Heart right ventricle (tissue), 16 donors: ENCODE results near the gene ZNF521. TPM values are rescaled to one million over a fixed set of nuclear protein-coding genes. Genes with fewer than 3 reads are reported as not detected.

Source experiments
- ATAC-seq, 8 donors: fragments of 200-7000 bp; cut with Tn5 transposase; one replicate each; pipeline ENCODE4 v1.9.1; 2020; ENCODE audit warnings: mild to moderate bottlenecking in 8 of 8, moderate library complexity in 8 of 8, moderate number of reproducible peaks in 1 of 8
- DNase-seq, 2 donors: peaks; one replicate each; pipeline ENCODE4 v3.0.0-alpha.2; 2020
- H3K27ac ChIP-seq, 10 donors: fragments of 200-600 bp; sonication (generic) in 2 of 10; one replicate each; pipeline versions ENCODE4 v1.5.0 to v1.8.0; 2020 to 2022; ENCODE audit warnings: mild to moderate bottlenecking in 3 of 10
- H3K27me3 ChIP-seq, 7 donors: fragments of 200-600 bp; one replicate each; pipeline ENCODE4 v1.8.0; 2021 to 2022; ENCODE audit warnings: mild to moderate bottlenecking in 2 of 7
- H3K36me3 ChIP-seq, 9 donors: fragments of 200-600 bp; sonication (generic) in 1 of 9; one replicate each; pipeline versions ENCODE4 v1.5.0 to v1.8.0; 2020 to 2022; ENCODE audit warnings: mild to moderate bottlenecking in 2 of 9
- H3K4me1 ChIP-seq, 9 donors: fragments of 200-600 bp; sonication (generic) in 1 of 9; one replicate each; pipeline versions ENCODE4 v1.5.0 to v1.8.0; 2020 to 2022; ENCODE audit warnings: mild to moderate bottlenecking in 4 of 9
- H3K4me3 ChIP-seq, 10 donors: fragments of 200-600 bp; sonication (generic) in 2 of 10; one replicate each; pipeline versions ENCODE4 v1.5.0 to v1.8.0; 2020 to 2022; ENCODE audit warnings: mild to moderate bottlenecking in 7 of 10, moderate library complexity in 2 of 10
- H3K9me3 ChIP-seq, 11 donors: fragments of 200-600 bp in 10 of 11; sonication (generic) in 2 of 11; one replicate each; pipeline versions ENCODE4 v1.5.0 to v1.8.0; 2013 to 2022; ENCODE audit warnings: mild to moderate bottlenecking in 2 of 11, control low read depth in 1 of 11, moderate library complexity in 1 of 11
- WGBS, 2 donors: extraction: QIAGEN DNeasy Blood & Tissue Kit; methylation state at CpG; one replicate each; pipeline ENCODE4 v1.1.7; 2013; ENCODE audit warnings: inconsistent platforms in 1 of 2; 5-methylcytosine and 5-hydroxymethylcytosine counted together
- intact Hi-C, 10 donors: fragments of 100-400 bp; cut with DNase I; formaldehyde crosslinking; loops; one replicate each; pipeline versions ENCODE4 v1.11.1 to v1.14.2; 2022
- polyA plus RNA-seq, 2 donors: library from polyadenylated mRNA; stranded (reverse); fragments of 200-250 nt; gene quantifications; one replicate each; pipeline ENCODE4 v1.2.3, GENCODE V29; 2013
- total RNA-seq, 10 donors: library from RNA; stranded (reverse); fragmentation: NEBNext Ultra II Directional in 3 of 10; extraction: Animal tissue kit (Norgen Biotek cat#: 25700) in 3 of 10; gene quantifications; one replicate each; pipeline versions ENCODE4 v1.2.1 to v1.2.4, GENCODE V29; 2021 to 2023
- TF ChIP-seq, protein P1 (sequence below), 9 donors: fragments of 200-600 bp; sonication (generic) in 2 of 9; IDR thresholded peaks; one replicate each; pipeline versions ENCODE4 v1.5.0 to v1.8.0; 2021 to 2022; ENCODE audit warnings: antibody characterized with exemption in 9 of 9, mild to moderate bottlenecking in 5 of 9, moderate library complexity in 1 of 9
- donor health status: Arrhythmogenic right ventricular cardiomyopathy.
- donor health status: ischemic (EF 13 %, LVEDD 7.1; RV severe dilation, severe dysfunction).
- donor health status: healthy with polysubstance abuse.
- donor health status: DM: no; HTN: yes; CAD: no.
- donor health status: DM: no; HTN: no; CAD: no.
- donor health status: ischemic (EF 25% LVEDD 6.9; RV normal size, moderate dysfunction).
- donor health status: ischemic (EF 25% LVEDD 5.7; RV mildly dilated, moderate dysfunction).
- donor health status: healthy.
- donor health status: DM: yes; HTN: yes; CAD: no.
- donor health status: Ischemic cardiomyopathy.
- donor health status: ischemic (EF 35%, LVEDD 5.7; RV mildly dilated, moderate dysfunction).
- donor health status: nonischemic (EF 11% LVEDD 7.7; RV severe dilation, severe dysfunction).
- donor health status: DM: yes; HTN: yes; CAD: no.
- donor health status: PGD.
- donor health status: ischemic (EF 29% LVEDD 5.4; RV normal size, mild dysfunction).
- donor health status: nonischemic (EF 23%, LVEDD 6.1; RV moderate dilation, normal function).

ZNF521 gene
- total and polyA plus RNA-seq, 12 donors = 3.3 to 26.4 (median 15.5) TPM

DNA sequence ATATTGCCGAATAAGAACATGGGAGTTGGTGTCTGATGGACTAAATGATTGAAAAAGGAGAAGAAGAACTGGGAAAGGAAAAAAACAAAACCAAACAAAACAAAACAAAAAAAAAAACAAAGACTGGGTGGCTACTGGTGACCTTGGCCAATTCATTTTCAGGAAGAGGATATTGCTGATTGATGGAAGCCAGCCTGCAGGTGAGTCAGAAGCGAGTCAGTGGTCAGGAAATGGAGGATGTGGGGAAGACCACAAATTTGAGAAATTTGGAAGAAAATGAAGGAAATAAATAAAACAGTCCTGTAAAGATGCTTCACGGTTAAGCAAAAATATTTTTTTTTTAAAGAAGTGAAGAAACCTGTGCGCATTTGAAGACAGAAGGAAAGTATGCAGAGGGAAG, 296.9 kb downstream of the ZNF521 start:
- no peak for ATAC-seq
- WGBS, 2 donors = 82 to 83% methylated on average over 4 of the region's 4 CpGs

GRCh38 chr18:25053466-25053865, 298.5 kb downstream of the ZNF521 start:
- TF ChIP-seq, protein P1, sequence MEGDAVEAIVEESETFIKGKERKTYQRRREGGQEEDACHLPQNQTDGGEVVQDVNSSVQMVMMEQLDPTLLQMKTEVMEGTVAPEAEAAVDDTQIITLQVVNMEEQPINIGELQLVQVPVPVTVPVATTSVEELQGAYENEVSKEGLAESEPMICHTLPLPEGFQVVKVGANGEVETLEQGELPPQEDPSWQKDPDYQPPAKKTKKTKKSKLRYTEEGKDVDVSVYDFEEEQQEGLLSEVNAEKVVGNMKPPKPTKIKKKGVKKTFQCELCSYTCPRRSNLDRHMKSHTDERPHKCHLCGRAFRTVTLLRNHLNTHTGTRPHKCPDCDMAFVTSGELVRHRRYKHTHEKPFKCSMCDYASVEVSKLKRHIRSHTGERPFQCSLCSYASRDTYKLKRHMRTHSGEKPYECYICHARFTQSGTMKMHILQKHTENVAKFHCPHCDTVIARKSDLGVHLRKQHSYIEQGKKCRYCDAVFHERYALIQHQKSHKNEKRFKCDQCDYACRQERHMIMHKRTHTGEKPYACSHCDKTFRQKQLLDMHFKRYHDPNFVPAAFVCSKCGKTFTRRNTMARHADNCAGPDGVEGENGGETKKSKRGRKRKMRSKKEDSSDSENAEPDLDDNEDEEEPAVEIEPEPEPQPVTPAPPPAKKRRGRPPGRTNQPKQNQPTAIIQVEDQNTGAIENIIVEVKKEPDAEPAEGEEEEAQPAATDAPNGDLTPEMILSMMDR (IDR thresholded peaks at IDR 0.05) = no peak
- 85 to 92% methylated on average over 6 of the region's 6 CpGs for WGBS, 2 donors
- DNase-seq (no peak), ATAC-seq (no peak)
- H3K9me3 ChIP-seq = no peaks in the 10 kb centered on the region
- no peaks in the 10 kb centered on the region for H3K36me3 ChIP-seq
- H3K27ac ChIP-seq = no peak overlapping the region
- intact Hi-C loops = no loop called here
- H3K4me3 ChIP-seq = no peak overlapping the region
- no peaks in the 10 kb centered on the region for H3K27me3 ChIP-seq
- peaks cover 0 to 5% (median 0%) of the 10 kb centered on the region in 9 donors for H3K4me1 ChIP-seq

More for the DNA sequence above, 296.9 kb downstream of the ZNF521 start:
- H3K9me3 ChIP-seq = no peaks in the 10 kb centered on the region
- no peak overlapping the region for H3K4me3 ChIP-seq
- TF ChIP-seq, protein P1 (IDR thresholded peaks at IDR 0.05) = no peak
- intact Hi-C loops = no loop called here
- H3K36me3 ChIP-seq = no peaks in the 10 kb centered on the region
- no peak overlapping the region for H3K27ac ChIP-seq
- peaks cover 0 to 5% (median 0%) of the 10 kb centered on the region in 9 donors for H3K4me1 ChIP-seq
- DNase-seq = no peak
- H3K27me3 ChIP-seq = no peaks in the 10 kb centered on the region

DNA sequence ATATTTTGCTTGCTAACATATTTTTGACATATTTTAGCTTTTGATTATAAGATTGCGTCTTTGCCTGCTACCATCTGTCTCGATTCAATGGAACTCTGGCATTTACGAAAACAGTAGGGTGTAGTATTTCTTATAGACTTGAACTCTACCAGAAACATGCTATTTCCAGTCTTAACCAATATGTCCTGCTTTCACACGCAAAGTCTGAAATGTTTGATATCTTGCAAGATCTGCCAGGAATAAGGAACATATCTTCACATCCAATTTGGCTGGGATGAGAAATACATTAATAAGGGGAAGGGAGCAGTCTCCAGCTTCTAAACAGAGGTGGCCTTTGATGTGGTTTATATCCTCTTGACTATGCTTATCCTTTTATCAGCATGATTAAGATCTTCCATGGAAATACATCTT, 299.4 kb downstream of the ZNF521 start:
- Histone ChIP-seq H3K27ac (no peak overlapping the region), H3K36me3 (no peaks in the 10 kb centered on the region), H3K4me3 (no peak overlapping the region), H3K9me3 (no peaks in the 10 kb centered on the region), H3K4me1 (peaks cover 0 to 5% (median 0%) of the 10 kb centered on the region in 9 donors), H3K27me3 (no peaks in the 10 kb centered on the region)
- DNase-seq (no peak), ATAC-seq (no peak)
- WGBS, 2 donors = 94 to 95% methylated on average over 4 of the region's 4 CpGs
- TF ChIP-seq, protein P1 (IDR thresholded peaks at IDR 0.05) = no peak
- intact Hi-C loops = no loop called here

GRCh38 chr18:25050605-25051004, 301.4 kb downstream of the ZNF521 start:
- WGBS, 2 donors = 95 to 96% methylated on average over 6 of the region's 6 CpGs
- Histone ChIP-seq H3K9me3 (no peaks in the 10 kb centered on the region), H3K4me3 (no peak overlapping the region), H3K27ac (no peak overlapping the region), H3K36me3 (no peaks in the 10 kb centered on the region), H3K4me1 (no peaks in the 10 kb centered on the region), H3K27me3 (no peaks in the 10 kb centered on the region)
- no peak for DNase-seq
- intact Hi-C loops = no loop called here
- TF ChIP-seq, protein P1 (IDR thresholded peaks at IDR 0.05) = no peak
- no peak for ATAC-seq
